Activated CD8-positive, alpha-beta memory T cell treated with anti-CD3 and anti-CD28 coated beads for 36 hours (primary cell): ENCODE results near the gene MAZ. TPM values are rescaled to one million over a fixed set of nuclear protein-coding genes. Genes with fewer than 3 reads are reported as not detected.

ENCODE experiments used
- CTCF ChIA-PET: fragments of 350-600 bp; sonication (Branson Sonifier 250); formaldehyde crosslinking; loops from one replicate; lab custom pipeline; 2021; ENCODE audit warnings: antibody characterized with exemption; lab: Charles Lee
- POLR2A ChIA-PET: fragments of 350-600 bp; sonication (Branson Sonifier 250); formaldehyde crosslinking; loops from one replicate; lab custom pipeline; 2021; ENCODE audit warnings: antibody characterized with exemption; lab: Charles Lee
- total RNA-seq, 2 experiments: library from RNA; stranded (reverse); gene quantifications; one replicate each; pipeline ENCODE4 v1.2.3, GENCODE V29; 2021

The MAZ gene
- total RNA-seq, 2 experiments from 2014 or later: 397 to 431 TPM

DNA sequence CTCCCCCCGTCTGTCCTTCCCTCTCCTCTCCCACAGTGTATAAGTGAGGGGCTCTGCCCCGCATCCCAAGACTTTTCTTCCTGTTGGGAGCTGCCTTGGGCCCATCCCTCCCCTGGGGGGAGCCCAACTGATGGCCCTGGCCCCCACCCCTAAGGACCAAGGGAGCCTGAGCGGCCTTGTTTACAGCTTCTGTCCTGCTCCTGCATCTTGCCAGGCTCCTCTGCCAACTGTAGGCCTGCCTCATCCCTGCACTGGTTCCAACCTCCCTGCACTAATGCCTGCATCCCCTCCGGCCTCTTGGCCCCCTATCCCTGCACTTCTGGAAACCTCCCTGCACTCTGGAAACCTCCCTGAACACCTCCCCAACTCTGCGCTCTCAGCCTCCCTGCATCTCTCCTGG is 8.3 kb downstream of the MAZ start:
- POLR2A ChIA-PET: interaction anchor here (0.6 kb wide), 1 partner anchor 11 kb away, joined by 3 read pairs; no protein-coding TSS in a partner anchor
- CTCF ChIA-PET: interaction anchor here (1.5 kb wide), 1 partner anchor 33 kb away, joined by 4 read pairs; no protein-coding TSS in a partner anchor

DNA sequence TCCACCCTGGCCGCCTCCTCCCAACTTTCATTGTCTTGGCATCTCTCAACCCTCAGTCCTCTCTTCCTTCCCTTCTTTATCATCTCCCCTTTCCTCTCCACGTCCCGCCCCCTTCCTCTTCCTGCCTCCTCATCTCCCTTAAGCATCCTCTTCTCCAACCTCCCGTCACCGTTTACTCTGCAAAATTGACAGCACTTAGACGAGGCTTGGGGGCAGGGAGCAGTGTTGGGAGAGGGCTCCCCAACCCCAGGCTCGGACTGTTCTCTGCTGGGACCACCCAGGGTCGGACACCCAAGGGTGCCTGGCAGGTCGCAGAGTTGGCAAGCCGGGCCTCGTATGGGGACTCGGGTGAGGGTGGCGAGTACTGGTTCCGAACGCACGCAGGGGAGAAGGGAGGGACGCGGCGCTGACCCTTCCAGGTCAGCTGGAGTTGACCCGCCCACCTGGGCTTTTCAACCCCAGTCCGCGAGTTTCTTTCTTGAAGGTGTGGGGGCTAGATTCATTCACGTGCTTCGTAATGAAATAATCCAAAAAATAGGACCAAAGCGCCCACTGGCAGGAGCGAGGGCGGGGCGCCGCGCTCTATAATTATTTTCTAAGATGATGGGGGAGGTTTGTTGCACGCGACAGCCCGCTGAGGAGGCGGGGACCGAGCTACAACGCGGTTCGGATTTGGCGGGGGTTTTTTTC is 8.8 kb downstream of the MAZ start:
- ChIA-PET CTCF (interaction anchor here (0.5 to 3.5 kb wide), 17 partner anchors 8 to 158 kb away, joined by 3 to 20 read pairs (median 3); partner anchors contain the start of genes KIF22, MAZ and TAOK2), POLR2A (interaction anchor here (0.6 to 2.3 kb wide), 9 partner anchors 8 to 968 kb away, joined by 3 to 31 read pairs (median 4); partner anchors contain the start of genes KIF22 and MAZ)

DNA sequence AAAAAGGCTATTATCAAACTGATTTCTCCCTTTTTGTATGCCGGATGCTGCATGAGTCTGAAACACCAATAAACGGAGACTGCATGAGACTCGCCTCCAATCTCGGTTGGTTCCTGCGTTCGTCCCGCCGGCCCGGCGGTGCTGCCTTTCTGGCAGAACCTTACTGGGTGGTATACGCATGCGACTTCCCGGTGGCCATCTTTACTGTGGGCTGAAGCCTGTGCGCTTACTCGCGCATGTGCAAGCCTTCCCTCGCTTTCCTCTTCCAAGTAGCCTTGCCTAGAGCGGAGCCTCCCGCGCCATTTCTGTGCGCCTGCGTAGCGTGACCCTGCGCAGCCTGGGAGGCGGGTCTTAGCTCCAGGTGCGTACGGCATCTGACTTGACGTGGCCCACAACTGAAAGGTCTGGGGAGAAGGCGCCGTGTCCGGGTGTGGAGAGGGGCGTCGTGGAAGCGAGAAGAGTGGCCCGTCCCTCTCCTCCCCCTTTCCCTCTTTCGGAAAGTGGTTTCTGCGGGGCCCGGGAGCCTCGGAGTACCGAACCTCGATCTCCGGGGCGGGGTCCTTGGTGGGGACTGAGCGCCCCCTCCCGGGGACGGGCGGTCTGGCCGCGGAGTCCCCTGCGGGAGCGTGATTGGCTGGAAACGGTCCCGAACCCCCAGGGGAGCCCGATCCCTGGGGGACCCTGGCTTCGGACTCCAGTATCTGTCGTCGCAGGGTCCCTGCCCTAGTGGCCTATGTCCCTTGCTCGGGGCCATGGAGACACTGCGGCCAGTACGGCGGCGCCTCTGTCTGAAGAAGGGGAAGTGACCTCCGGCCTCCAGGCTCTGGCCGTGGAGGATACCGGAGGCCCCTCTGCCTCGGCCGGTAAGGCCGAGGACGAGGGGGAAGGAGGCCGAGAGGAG is 9.7 kb downstream of the MAZ start, which contains the start of gene PAGR1:
Gene PAGR1, plus strand, starts transcription at position 360 of the 901 bp plus-strand sequence. Its CDS starts 374 bp downstream, at position 734.
- CTCF ChIA-PET: interaction anchor here (0.5 to 3.5 kb wide), 21 partner anchors 9 to 157 kb away, joined by 3 to 20 read pairs (median 3); partner anchors contain the start of genes KIF22, MAZ and TAOK2
- POLR2A ChIA-PET: interaction anchor here (0.6 to 2.3 kb wide), 9 partner anchors 8 to 249 kb away, joined by 3 to 31 read pairs (median 4); partner anchors contain the start of genes KIF22 and MAZ

DNA sequence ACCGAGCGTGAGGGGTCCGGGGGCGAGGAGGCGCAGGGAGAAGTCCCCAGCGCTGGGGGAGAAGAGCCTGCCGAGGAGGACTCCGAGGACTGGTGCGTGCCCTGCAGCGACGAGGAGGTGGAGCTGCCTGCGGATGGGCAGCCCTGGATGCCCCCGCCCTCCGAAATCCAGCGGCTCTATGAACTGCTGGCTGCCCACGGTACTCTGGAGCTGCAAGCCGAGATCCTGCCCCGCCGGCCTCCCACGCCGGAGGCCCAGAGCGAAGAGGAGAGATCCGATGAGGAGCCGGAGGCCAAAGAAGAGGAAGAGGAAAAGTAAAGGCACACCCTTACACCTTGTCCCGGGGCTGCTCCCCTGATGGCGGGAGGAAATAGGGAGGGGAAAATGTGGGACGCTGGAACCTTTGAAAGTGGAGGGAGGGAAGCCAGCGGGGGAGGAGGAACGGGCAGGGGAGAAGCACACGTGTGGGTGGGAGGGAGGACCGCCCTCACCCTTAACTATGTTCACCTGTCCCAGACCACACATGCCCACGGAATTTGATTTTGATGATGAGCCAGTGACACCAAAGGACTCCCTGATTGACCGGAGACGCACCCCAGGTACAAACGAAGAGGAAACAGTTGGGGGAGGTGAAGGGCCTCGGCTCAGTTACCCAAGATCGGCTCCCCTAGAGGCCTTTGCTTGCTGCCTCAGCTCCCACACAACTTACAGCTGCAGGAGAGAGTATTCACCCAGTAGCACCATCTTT is 10.5 kb downstream of the MAZ start:
- POLR2A ChIA-PET: interaction anchor here (0.5 to 6.1 kb wide), 7 partner anchors 9 to 246 kb away, joined by 3 to 41 read pairs (median 7); partner anchors contain the start of gene MAZ
- CTCF ChIA-PET: interaction anchor here (0.7 to 3.5 kb wide), 10 partner anchors 8 to 143 kb away, joined by 3 to 20 read pairs (median 3); no protein-coding TSS in a partner anchor

DNA sequence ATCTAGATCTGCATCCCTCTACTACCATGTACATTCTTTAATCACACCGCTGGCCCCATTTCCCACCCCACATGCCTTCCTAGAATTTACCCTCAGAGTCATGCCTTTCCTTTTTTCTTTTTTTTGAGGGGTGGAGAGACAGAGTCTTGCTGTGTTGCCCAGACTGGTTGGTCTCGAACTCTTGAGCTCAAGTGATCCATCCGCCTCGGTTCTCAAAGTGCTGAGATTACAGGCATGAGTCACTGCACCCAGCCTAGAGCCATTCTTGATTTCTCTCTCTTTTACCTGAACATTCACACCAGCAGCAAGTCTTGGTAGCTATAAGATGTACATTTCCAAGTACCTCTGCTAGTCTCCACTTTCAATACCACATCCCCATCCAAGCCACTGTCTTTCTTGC is 11.8 kb downstream of the MAZ start:
- ChIA-PET CTCF (interaction anchor here (0.9 to 3.5 kb wide), 6 partner anchors 8 to 138 kb away, joined by 3 to 20 read pairs (median 6); no protein-coding TSS in a partner anchor), POLR2A (interaction anchor here (6.1 kb wide), 1 partner anchor 11 kb away, joined by 41 read pairs; the partner anchor contains the start of gene MAZ)

DNA sequence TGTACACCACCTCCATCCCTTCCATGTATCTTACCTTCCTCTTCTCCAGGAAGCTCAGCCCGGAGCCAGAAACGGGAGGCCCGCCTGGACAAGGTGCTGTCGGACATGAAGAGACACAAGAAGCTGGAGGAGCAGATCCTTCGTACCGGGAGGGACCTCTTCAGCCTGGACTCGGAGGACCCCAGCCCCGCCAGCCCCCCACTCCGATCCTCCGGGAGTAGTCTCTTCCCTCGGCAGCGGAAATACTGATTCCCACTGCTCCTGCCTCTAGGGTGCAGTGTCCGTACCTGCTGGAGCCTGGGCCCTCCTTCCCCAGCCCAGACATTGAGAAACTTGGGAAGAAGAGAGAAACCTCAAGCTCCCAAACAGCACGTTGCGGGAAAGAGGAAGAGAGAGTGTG is 13.2 kb downstream of the MAZ start:
- CTCF ChIA-PET: interaction anchor here (0.6 to 4.2 kb wide), 5 partner anchors 9 to 119 kb away, joined by 3 to 24 read pairs (median 5); partner anchors contain the start of gene CDIPT
- POLR2A ChIA-PET: interaction anchor here (6.1 kb wide), 1 partner anchor 12 kb away, joined by 41 read pairs; the partner anchor contains the start of gene MAZ

DNA sequence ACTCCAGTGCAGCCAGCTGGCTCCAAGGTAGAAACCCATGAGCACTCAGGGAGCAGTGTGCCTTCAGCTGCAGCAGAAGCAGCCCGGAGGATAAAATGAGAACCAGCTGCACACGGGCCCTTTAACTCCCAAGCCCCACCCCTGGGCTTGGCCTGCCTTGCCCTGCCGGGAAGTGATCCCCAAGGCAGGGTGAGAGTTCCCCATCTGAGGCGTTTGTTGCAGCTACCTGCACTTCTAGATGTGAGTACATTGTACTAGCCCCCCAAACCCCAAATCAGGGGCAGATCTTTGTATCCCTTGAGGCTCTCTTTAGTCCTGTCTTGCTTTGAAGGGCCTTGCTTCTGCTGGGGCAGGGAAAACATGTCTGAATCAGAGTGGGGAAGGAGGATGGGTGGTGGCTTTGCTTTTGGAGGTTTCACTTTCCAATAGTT is 14.0 kb downstream of the MAZ start, which contains the start of gene MVP:
Gene MVP, plus strand, starts transcription at position 192 of the 431 bp plus-strand sequence. CDS start 10,088 bp downstream, outside the sequence.
- CTCF ChIA-PET: interaction anchor here (0.6 to 4.2 kb wide), 7 partner anchors 9 to 120 kb away, joined by 3 to 24 read pairs (median 5); partner anchors contain the start of gene CDIPT

DNA sequence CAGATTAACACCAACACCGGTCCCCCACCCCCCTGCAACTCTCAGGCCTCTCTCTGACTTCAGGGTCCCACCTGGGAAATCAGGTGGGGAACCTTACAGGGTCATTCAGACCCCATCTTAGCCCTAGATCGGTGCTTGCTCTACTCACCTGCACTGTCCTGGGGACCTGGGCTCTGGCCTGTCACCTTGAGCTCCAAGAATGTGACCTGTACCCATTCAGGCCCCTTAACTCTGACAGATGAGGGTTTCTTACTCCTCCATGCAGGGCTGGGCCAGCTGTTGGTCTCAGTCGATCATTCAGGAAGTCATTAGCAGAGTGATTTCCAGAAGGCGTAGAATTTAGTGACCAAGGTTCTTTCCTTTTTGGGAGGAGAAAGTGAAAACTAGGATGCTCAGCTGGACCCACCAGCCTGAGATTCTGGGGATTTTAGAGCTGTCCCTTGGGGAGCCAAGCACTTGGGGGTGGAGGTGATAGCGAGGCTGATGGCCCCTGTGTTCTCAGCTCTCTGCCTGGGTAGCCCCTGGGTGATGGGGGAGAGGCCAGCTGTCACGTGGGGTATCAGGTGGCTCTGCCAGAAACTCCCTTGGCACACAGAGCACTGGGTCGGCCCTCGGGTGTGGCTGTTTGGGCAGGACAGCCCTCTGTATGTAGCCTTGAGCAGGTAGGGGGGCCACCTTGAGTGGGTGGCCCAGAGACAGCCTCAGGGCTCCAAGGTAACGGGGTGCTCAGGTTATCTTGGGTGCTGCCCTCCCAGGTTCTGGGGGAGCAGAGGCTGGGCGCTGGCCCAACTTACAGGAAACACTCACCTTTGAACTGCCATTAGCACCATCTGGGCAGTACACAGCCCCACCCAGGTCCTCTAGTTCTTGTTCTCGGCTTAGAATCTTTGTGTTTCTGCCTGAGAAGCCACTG is 14.7 kb downstream of the MAZ start:
- CTCF ChIA-PET: interaction anchor here (1.3 to 4.2 kb wide), 3 partner anchors 13 to 28 kb away, joined by 3 to 24 read pairs (median 17); no protein-coding TSS in a partner anchor
- POLR2A ChIA-PET: interaction anchor here (0.5 to 6.1 kb wide), 5 partner anchors 8 to 105 kb away, joined by 4 to 41 read pairs (median 5); partner anchors contain the start of genes KCTD13 and MAZ

More for the DNA sequence above, 14.0 kb downstream of the MAZ start, which contains the start of gene MVP:
- POLR2A ChIA-PET: interaction anchor here (1.1 to 6.1 kb wide), 2 partner anchors 13 to 16 kb away, joined by 7 to 41 read pairs; partner anchors contain the start of gene MAZ

DNA sequence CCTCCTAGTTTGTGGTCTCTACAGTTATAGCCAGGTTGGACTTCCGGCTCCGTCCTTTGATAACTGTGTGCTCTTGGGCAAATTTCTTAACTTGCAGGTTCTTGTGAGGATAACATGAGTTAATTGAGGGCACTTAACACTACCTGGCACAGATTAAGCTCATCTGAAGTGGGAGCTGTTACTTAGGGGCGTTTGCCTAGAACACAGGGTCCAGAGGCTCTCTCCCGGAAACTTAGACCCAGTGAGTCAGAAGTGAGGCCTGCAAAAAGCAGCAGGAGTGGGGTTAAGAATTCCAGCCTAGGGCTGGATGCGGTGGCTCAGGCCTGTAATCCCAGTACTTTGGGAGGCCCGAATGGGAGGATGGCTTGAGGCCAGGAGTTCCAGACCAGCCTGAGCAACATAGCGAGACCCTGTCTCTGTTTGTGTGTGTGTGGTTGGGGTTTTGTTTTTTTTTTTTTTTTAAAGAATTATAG is 15.3 kb downstream of the MAZ start:
- POLR2A ChIA-PET: interaction anchor here (0.5 to 6.1 kb wide), 7 partner anchors 8 to 120 kb away, joined by 3 to 41 read pairs (median 4); partner anchors contain the start of genes KCTD13 and MAZ
- CTCF ChIA-PET: interaction anchor here (0.6 to 4.2 kb wide), 5 partner anchors 14 to 191 kb away, joined by 3 to 24 read pairs (median 4); no protein-coding TSS in a partner anchor

DNA sequence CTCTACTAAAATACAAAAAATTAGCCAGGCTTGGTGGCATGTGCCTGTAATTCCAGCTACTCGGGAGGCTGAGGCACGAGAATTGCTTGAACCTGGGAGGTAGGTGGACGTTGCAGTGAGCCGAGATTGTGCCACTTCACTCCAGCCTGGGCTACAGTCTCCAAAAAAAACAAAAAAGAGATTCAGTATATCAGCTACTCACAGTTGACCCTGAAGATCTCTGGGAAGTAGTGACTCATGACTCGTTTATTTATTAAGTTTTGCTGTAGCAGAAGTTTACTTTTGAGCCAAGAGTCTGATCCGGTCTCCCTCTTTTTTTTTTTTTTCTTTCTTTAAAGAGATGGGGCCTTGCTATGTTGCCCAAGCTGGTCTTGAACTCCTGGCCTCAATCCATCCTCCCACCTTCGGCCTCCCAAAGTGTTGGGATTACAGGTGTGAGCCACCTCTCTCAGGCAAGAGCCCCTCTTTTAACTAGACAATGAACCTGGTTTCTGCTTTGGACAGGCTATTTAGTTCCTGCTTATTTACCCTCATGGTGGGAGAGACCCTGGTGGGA is 18.3 kb downstream of the MAZ start:
- CTCF ChIA-PET: interaction anchor here (0.6 to 3.5 kb wide), 5 partner anchors 7 to 826 kb away, joined by 3 to 20 read pairs (median 3); partner anchors contain the start of gene PAGR1
- POLR2A ChIA-PET: interaction anchor here (0.6 to 1.0 kb wide), 3 partner anchors 16 to 212 kb away, joined by 3 to 4 read pairs (median 3); partner anchors contain the start of gene MAZ

DNA sequence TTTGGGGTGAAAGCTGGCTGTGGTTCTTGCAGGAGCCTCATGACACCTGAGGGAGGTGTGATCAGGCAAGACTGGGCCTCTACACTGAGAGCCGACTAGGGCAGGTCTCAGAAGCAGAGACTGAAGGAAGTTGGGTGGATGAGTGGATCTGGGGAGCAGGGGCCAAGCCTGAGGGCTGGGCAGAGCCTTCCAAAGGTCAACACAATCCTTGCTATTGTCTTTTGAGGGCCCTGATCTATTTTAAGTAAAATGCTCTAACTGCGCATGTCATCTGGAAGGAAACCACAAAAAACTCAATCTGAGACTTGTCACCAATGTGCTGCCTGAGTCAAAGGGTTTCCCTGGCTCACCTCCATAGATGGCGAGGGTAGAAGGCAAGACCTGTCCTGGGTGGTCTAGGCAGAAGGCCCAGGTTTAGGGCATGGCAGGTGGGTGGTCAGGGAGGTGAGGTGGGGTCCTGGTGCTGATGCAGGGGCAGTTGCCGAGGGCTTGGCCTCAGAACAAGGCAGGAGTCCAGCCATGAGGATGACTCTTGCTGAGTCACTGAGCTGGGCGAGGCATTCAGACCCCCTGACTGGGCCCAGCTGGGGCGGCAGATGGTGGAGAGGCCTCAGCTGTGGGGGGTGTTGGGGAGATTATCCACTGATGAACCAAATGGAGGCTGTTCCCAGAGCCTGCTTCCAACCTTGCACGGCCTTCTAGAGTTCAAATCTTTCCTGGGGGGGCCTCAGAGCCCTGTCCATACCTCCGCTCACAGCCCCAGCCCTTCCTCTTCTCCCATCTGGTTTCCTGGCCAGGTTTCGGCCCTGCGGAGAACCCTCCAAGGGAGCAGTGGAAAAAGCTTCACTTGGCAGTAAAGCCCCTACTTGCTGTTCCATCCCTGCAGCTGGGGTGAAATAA is 19.1 kb downstream of the MAZ start:
- ChIA-PET CTCF (interaction anchor here (0.6 to 5.1 kb wide), 4 partner anchors 8 to 59 kb away, joined by 3 to 31 read pairs (median 13); partner anchors contain the start of gene PAGR1), POLR2A (interaction anchor here (0.6 to 1.0 kb wide), 3 partner anchors 16 to 19 kb away, joined by 3 to 4 read pairs (median 3); partner anchors contain the start of gene MAZ)

DNA sequence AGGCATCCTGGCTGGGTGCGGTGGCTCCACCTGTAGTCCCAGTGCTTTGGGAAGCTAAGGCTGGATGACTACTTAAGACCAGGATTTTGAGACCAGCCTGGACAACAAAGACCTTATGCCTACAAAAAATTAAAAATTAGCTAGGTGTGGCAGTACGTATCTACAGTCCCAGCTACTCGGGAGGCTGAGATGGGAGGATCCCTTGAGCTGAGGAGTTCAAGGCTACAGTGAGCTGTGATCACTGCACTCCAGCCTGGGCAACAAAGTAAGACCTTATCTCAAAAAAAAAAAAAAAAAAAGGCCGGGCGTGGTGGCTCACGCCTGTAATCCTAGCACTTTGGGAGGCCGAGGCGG is 20.0 kb downstream of the MAZ start:
- CTCF ChIA-PET: interaction anchor here (0.6 to 5.1 kb wide), 9 partner anchors 9 to 212 kb away, joined by 3 to 31 read pairs (median 4); partner anchors contain the start of gene PAGR1

DNA sequence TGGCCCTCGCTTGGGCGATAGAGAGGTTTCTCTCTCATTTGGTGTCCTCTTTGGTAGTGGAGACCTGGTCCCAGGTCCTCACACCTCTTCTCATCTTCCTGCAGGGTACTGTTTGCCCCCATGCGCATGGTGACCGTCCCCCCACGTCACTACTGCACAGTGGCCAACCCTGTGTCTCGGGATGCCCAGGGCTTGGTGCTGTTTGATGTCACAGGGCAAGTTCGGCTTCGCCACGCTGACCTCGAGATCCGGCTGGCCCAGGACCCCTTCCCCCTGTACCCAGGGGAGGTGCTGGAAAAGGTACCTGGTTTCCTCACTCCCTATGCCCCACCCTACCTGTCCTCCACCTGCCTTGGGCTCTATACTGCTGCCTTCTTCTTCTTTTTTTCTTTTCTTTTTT is 24.4 kb downstream of the MAZ start:
- ChIA-PET POLR2A (no interaction called here), CTCF (no interaction called here)

More for the DNA sequence above, 20.0 kb downstream of the MAZ start:
- POLR2A ChIA-PET: interaction anchor here (0.6 to 1.7 kb wide), 4 partner anchors 10 to 100 kb away, joined by 4 to 12 read pairs (median 6); partner anchors contain the start of genes KCTD13 and PAGR1

DNA sequence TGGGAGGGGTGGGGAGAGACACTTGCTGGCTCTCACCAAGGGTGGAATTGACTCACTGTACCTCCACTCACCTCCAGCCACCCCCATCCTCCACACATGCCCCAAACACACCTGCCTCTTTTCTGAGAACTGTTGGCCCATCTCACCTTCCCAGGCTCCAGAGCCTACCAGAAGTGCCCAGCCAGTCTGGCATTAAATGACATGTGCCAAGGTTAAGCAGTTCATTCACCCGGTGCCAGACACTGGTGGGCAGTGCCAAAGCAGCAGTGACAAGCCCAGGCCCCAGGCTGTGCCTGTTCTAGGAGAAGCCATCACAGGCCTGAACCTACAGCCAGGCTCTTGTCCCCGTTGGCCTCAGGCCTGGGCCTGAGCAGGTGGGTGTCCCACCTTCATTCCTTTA is 25.2 kb downstream of the MAZ start:
- POLR2A ChIA-PET: no interaction called here
- CTCF ChIA-PET: no interaction called here
